HPDE6-E6E7 (cell line): Measurements from ENCODE around the gene ST6GAL1.
"Not testable (repeated sequence)": the region's sequence is repeated elsewhere in the genome, so short reads cannot be mapped to it uniquely, and the experiment has no call there.

Experiments used
- DNase-seq: peaks from one replicate; pipeline ENCODE4 v3.0.0; 2011; ENCODE audit warnings: missing footprints; ENCODE audit errors: extremely low spot score

Gene ST6GAL1

DNA sequence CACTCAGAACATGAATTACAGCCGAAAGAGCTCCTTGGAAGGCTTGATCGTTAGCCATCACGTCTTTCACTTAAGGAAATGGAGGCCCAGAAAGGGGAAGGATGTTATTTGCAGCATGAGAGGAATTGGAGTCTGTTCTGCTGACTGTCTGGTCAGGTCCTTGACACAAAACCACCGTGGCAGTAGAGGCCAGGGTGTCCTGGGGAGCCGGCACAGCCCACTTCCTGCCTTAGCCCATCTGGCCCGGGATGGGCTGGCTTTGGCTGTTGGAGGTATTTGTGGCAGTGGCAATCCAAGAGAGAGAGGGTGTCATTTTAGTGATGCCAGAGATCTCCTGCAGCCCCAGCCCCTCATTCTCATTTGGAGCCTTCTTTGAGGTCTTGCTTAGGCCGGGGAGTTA is 37.4 kb downstream of the ST6GAL1 start:
- DNase-seq, result no peak

DNA sequence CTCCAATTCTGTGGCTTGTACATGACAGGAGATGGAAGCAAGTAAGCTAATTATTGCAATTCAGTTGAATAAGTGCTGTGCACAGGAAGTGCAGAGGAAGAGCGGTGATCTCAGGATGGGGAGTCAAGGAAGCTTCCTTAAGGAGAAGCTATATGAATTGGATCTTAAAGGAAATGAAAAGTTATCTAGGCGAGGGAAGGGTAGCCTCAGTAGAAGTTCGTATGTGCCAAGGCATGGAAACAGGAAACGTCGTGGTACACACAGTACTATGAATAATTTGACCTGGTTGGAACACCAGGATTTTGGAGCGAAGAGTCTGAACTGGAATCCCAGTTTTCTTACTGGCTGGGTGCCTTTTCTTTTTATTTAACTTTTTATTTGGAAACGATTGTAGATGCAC is 39.3 kb downstream of the ST6GAL1 start:
- DNase-seq, result no peak

DNA sequence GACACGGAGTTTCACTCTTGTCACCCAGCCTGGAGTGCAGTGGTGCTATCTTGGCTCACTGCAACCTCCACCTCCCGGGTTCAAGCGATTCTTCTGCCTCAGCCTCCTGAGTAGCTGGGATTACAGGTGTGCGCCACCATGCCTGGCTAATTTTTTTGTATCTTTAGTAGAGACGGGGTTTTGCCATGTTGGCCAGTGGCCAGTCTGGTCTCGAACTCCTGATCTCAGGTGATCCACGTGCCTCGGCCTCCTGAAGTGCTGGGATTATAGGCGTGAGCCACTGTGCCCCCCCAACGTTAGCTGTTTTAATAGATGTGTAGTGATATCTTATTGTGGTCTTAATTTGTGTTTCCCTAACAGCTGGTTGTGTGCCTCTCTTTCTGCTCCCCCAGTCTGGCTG is 40.8 kb downstream of the ST6GAL1 start:
- not testable (repeated sequence) for DNase-seq

DNA sequence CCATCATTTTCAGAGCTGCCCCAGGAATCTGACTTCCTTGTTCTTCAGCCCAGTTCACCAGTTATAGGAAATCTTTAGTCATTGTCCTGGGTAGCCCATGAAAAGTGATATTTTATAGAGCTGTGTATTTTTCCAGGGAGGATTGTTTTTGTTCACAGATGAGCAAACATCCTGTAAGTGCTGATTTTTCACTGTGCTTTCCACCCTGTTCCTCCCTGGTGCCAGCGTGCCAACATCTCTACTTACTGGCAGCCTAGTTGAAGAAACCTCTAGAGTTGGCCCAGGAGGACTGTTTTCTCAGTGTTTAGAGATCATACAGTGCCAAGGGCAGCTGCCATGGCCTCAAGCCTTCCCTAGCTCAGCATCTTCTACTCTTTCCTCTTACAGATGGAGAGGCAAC is 41.3 kb downstream of the ST6GAL1 start:
- no peak for DNase-seq

DNA sequence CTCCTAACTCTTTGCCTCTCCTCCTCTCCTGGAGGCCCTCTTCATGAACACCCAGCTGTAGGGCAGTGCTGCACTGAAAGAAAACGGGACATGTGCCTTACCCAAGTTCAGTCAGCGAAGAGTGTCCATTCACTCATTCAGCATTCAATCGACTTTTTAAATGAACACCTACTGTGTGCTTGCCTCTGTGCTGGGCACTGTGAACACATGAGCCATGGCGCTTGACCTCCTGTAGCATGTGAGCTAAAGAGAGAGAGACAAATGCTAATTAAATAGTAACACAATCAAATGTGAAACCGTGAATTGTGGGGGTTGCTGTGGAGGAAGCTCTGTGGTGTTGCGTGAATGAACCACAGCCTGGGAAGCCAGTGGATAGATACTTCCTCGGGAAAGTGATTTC is 43.4 kb downstream of the ST6GAL1 start:
- DNase-seq, result no peak

DNA sequence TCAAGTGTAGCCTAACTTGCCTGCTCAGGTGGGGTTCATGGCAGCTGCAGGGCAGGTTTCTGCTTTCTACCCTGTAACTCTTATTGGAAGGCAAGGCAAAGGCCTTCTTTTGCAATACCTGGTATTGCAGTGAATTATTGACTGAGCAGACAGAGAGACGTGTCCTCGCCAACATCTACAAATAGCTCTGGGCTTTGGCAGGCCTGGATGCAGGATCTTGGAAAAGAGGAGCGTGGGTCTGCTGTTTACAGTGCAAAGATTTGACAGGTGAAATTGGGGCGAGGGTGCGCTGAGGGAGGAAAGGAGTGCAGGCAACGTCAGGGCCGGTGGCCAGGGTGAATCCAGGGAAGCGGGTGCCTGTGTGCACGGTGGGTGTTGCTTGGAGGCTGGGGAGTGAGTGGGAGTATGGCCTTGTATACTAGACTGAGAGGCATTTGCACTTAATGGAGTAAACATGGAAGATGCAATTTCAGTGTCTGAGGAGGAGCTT is 44.5 kb downstream of the ST6GAL1 start:
- no peak for DNase-seq

DNA sequence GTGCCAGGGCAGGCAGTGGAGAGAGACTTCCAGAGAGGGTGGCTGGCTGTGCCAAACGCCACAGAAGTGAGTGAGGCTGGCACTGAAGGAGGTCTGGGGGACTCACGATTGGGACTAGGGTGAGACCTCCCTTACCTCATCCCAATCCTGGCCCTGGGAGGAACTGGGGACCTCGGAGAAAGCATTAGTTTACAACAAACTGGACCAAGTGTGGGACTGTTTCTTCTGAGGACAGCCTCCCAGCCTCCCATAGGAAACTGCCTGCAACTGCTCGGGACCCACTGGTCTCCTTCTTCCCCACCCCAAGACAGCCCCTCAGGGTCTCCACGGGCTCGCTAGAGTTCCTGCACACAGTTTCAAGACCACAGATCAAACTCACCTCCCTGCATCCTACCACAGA is 45.4 kb downstream of the ST6GAL1 start:
- no peak for DNase-seq

DNA sequence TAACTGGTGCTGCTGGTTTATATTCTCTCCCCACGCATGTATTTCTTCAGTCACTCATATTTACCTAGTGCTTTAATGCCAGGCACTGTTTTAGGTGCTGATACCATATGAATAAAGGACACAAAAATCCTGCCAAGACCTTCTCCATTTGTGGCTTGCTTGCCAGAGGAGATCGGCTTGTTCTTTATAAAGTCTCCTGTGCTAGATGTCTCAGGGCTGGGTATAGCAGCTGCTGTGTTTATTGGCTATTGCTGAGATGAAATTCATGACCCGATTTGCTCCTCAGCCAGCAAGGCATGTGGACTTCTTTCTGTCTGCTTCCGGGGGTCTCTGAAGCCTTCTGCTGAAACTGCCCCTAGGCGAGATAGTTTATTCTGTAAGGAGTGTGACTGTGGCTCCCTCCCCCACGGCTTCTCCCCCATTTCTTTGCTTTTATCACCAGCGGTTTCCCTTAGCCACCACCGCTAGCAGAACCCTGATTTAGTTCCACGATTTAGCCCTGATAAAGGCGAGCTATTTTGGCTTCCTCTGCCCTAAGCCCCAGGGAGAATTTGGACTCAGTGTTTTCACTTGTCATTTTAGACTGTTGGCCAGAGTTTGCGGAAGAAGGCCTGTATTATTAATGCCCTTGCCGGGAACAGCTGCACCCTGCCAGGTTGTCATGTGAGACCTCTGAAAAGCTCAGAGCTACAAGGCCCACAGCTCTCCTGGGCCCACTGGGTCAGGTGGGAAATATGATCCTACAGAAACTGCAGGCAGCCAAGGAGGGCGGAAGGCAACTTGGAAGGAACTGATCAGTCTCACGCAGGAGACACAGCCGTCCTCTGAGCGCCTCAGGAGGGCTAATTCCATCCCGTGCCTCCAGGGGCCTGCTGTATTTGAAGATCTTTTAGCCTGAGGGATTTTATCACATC is 46.8 kb downstream of the ST6GAL1 start:
- no peak for DNase-seq

DNA sequence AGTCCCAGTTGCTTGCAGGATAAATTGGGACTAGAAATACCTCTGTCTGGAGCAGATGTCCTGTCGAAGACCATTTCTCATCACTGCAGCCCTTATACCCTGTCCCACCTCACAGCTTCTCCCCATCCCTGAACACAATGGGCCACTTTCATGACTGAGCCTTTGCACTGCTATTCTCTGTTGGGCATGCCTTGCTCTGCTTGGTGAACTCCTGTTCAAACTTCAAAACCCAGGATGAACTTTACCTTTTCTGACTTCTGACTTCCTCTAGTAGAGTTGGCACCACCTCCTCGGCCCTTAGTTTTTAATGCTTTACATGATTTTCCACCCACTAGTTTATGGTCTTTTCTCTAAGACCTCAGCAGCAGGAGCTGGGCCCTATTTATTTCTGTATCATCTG is 48.4 kb downstream of the ST6GAL1 start:
- DNase-seq, result no peak

DNA sequence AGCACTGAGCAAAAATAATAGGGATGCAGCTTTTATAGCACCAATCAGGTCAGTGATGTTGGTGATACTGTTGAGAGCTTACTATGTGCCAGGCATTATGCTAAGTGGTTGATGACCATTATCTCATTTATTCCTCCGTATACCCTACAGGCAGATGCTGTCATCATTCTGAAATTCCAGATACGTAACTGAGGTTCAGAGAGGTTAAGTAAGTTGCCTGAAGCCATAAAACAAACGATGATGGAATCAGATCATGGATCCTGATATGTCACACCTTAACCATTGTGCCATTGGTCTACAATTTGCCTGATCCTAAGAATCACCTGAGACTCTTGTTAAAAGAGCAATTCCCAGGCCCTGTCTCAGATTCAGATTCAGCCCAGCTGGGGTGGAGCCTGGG is 49.5 kb downstream of the ST6GAL1 start:
- no peak for DNase-seq

DNA sequence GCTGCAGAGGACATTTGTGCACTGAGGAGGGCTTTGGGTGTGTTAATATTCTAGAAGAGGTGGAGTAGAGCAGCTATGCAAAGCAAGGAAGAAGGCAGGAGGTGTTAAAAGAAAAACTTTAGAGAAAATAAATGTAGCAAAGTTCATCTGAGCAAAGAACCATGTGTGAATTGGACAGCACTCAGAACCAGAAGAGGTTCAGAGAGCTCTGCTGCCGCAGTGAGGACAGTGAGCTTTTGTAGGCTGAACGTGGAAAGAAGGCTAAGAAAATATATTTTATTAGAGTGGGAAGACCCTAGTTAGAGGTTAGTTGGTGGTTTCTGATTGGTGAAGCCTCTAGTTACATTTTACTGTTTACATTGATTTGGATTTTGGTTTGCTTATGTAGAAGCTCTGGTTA is 50.7 kb downstream of the ST6GAL1 start:
- no peak for DNase-seq

DNA sequence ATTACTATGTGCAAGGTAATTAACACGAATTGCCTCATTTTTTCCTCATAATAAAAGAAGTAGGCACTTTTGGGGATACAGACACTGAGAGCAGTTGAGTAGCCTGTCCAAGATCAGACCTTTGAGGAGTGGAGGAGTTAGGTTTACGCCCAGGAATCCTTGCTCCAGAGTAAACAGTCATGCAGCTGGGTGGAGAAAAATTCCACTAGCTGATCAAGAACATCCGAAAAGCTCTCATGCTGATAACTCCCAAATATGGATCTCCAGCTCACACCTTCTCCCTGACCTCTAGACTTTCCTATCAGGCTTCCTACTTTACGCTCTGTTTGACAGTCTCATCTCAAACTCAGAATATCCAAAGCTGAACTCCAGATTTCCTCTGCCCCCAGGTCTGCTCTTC is 53.3 kb downstream of the ST6GAL1 start:
- DNase-seq, result no peak

DNA sequence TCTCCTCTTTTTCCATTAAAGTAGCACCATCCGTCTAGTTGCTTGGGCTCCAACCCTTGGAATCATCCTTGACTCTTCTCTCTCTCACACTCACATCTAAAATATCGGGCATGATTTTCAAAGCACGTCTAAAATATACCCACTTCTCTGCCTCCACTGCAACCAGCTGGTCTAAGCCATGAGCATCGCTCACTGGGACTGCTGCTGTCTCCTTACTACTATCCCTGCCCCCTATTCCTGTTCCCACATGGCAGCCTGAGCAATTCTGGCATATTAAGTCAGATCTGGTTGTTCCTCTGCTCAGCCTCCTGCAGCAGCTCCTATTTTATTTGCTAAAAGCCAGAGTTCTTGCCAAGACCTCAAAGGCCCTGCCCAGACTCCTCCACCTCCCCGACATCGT is 53.7 kb downstream of the ST6GAL1 start:
- DNase-seq, result no peak

DNA sequence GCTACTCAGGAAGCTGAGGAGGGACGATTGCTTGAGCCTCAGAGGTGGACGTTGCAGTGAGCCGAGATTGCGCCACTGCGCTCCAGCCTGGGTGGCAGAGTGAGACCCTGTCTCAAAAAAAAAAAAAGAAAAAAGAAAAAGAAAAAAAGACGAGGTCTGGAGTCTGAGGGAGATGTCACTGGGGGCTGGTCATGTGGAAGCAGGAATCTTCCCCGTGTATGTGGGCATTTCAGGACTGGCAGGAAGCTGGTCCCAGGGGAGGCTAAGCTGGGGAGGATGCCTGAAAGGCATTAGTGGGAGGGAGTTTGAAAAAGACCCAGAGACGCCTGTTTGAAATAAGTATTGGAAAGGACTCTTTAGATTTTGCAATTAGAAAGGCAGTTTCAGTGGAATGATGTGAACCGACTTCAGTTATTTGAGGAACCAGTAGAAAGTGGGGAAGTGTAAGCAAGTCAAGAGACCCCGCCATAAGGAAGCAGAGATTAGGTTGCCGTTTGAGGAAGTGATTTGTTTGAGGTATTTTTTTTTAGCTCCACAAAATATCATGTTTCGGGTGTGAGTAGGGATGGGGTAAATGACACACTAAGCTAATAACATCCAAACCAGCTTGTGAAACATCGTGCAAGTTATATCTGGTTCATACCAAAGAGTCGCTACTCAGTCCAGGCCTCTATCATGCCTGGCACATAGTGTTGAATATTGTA is 55.5 kb downstream of the ST6GAL1 start:
- no peak for DNase-seq

DNA sequence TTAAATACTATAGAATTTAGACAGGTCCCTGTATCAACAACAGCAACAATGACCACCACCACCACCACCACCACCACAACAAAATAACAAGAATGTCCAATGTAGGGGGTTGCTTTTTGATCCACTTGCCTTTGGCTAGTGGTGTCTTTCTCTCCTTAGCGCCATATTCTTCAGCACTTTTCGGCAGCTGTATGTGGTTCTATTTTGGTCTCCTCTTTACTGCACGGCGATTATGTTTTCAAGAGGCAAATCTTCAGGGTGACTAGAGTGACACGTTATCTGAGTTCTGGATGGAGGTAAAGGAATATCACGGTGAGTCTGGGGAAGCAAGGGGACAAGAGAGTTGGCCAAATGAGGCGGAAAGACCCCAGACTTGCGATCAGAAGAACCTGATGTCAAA is 56.1 kb downstream of the ST6GAL1 start:
- no peak for DNase-seq

DNA sequence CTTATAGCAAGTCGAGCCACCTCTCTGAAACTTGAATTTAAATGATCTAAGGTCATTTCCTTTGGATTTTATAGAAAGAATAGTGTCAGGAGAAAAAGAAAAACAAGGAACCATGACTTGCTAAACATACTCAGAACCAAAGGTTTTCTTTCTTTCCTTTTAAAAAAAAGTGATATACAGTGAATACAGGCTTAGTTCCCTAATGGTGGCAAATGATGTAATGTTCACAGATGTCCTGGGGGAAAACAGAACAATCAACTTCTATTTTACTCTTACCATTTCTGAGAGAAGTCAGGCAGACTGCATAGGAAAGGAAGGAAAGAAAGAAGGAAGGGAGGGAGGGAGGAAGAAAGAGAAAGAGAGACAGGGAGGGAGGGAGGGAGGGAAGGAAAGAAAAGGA is 56.5 kb downstream of the ST6GAL1 start:
- no peak for DNase-seq

DNA sequence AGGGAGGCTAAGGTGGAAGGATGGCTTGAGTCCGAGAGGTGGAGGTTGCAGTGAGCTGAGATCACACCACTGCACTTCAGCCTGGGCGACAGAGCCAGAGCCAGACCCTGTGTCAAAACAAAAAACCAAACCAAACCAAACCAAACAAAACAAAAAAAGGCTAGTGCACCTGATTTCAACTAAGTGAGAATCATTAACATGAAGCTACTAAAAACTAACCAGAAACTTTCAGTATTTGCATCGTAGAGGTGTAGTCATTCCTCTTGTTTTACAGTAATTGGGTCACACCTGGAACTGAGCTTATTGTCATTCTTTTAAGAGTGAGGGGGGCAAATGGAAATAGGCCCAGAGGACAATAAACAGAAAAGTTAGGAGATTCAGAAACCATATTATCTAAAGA is 58.5 kb downstream of the ST6GAL1 start:
- no peak for DNase-seq

DNA sequence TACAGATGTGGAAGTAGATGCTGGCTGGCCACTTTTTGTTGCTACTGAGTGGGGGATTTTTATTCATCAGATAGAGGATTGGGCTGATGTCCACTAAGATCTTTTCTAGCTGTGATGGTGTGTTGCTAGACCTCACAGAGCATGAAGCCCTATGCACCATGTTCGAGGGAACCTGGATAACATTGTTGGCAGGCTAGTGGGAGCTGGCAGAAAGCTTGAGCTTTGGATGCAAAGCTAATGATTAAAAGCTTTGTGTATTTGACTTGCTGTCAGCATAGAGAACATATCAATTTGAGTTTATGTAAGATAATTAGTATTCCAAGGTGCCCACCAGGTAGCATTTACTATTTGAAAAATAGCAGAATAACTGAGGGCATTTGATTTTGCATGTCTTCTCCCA is 59.1 kb downstream of the ST6GAL1 start:
- no peak for DNase-seq

DNA sequence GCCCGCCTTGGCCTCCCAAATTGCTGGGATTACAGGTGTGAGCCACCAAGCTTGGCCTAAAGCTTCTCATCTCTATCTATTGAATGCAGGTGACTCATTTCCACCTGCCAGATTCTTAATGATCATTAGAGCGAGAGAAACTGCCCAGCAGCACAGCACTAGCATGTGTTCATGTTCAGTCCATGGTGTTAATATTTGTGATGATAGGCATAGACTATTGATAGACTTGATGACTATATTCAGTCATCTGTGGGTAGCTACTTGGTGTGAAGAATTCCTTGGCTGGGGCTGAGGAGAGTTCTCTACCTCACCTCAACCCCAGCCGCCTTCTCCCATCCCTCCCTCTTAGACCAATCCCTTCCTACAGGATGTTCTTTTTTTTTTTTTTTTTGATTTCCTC is 60.0 kb downstream of the ST6GAL1 start:
- DNase-seq, result no peak

DNA sequence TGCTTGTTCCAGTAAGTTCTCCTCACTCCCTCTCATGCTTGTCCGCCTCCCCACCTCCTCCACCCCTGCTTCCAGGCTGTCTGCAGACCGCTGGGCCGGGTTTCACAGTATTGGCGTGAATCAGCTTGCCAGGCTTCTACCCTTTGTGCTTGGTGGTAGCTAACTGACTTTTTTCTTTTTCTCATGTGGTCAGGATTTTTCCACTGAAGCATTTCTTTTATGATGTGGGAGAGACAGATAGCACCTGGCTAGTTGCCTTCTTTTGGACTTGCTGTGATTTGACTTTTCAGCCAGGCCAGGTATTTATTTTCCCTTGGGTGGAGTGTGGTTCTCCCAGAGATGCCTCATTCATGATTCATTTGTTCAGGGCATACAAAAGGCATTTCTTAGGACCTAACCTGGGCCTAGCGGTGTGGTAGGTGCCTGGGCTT is 60.6 kb downstream of the ST6GAL1 start:
- peak; percentile 64 for DNase-seq

DNA sequence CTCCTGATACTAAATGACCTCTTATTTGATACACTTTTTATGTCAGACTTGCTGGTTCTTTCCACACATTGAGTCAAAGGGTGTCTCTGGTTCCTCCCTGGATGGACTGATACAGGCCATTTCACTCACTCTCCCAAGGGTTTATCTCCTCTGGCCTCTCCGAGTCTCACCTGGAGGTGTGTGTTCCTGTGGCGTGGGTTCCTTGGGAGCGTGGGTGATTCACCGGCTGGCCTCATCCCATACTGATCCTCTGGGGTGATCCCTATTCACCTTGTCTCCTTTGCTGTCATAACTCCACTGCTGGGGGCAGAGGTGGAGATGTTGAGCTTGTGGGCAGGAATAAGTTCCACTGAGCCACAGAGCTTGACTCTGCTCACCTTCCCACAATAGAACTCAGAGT is 61.1 kb downstream of the ST6GAL1 start:
- DNase-seq, result no peak

DNA sequence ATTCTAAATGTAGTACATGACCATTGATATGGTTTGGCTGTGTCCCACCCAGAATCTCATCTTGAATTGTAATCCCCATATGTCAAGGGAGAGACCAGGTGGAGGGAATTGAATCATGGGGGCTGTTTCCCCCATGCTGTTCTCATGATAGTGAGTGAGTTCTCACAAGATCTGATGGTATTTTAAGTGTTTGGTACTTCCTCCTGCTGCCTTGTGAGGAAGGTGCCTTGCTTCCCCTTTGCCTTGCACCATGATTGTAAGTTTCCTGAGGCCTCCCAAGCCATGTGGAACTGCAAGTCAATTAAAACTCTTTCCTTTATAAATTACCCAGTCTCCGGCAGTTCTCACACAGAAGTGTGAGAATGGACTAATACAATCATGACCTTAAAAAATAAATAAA is 61.8 kb downstream of the ST6GAL1 start:
- not testable (repeated sequence) for DNase-seq

DNA sequence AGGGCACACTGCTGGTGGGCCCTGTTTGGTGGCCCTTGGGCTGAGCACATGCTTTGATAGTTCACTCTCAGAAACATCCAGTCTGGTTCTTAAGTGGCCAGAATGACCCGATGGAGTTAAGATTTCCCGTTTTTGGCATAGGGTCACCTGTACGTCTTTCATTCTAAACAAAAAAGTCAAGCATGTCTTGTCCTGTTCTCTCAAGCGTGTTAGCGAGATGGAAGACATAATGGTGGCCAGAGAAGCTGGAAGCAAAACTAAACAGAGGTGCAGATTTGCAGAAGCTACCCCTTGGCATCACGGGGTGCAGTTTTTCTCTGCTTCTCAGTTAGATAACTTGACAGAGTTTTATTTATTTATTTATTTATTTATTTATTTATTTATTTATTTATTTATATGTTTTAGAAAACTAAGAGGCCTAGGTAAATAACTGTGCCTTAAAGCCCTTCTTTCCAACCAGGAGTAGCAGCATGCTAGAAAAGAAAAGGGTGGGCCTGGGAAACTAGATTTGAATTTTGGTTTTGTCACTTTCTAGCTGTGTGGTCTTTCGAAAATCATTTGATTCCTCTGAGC is 63.0 kb downstream of the ST6GAL1 start:
- no peak for DNase-seq
